ENCODE measurements around the gene LAMA3. TPM values are rescaled to one million over a fixed set of nuclear protein-coding genes. Genes with fewer than 3 reads are reported as not detected.

LAMA3 gene
- total RNA-seq, 2 donors from 2014 or later, result 30.1 to 34.2 TPM

GRCh38 chr18:23859466-23860336 is 170.4 kb downstream of the LAMA3 start:
- no peak overlapping the region for H3K4me3 ChIP-seq
- no peaks in the 10 kb centered on the region for H3K27me3 ChIP-seq (replicated peaks; ENCODE audit: insufficient read depth)
- ATAC-seq (ENCODE audit: insufficient number of reproducible peaks, low FRiP score, low read depth) (no peak), DNase-seq (ENCODE audit: low spot score) (no peak)
- no peaks in the 10 kb centered on the region for H3K9me3 ChIP-seq
- TF ChIP-seq CTCF (IDR thresholded peaks at IDR 0.05), result no peak
- H3K36me3 ChIP-seq, result no peaks in the 10 kb centered on the region
- peaks cover 21 to 39% of the 10 kb centered on the region in 2 donors for H3K4me1 ChIP-seq (ENCODE audit: control insufficient read depth in 1 of 2, low read depth in 2 of 2)
- H3K27ac ChIP-seq, result no peak overlapping the region

- DNase-seq (ENCODE audit: low spot score) (no peak), ATAC-seq (ENCODE audit: insufficient number of reproducible peaks, low FRiP score, low read depth) (no peak)
- H3K4me1 ChIP-seq (ENCODE audit: control insufficient read depth in 1 of 2, low read depth in 2 of 2), result peaks cover 21 to 47% of the 10 kb centered on the region in 2 donors
- H3K4me3 ChIP-seq, result no peak overlapping the region
- H3K27ac ChIP-seq, result peak overlapping the region; percentile 75 to 78
- H3K36me3 ChIP-seq, result no peaks in the 10 kb centered on the region
- TF ChIP-seq CTCF (IDR thresholded peaks at IDR 0.05), result no peak
- no peaks in the 10 kb centered on the region for H3K9me3 ChIP-seq
- H3K27me3 ChIP-seq (replicated peaks; ENCODE audit: insufficient read depth), result no peaks in the 10 kb centered on the region
Observed at GRCh38 chr18:23861326-23861725, 172.1 kb downstream of the LAMA3 start.

GRCh38 chr18:23861805-23862470 is 172.7 kb downstream of the LAMA3 start:
- peak; percentile 63 for ATAC-seq (ENCODE audit: insufficient number of reproducible peaks, low FRiP score, low read depth)
- H3K27me3 ChIP-seq (replicated peaks; ENCODE audit: insufficient read depth), result no peaks in the 10 kb centered on the region
- peak overlapping the region; percentile 75 to 78 for H3K27ac ChIP-seq
- no peak for DNase-seq (ENCODE audit: low spot score)
- no peak overlapping the region for H3K4me3 ChIP-seq
- H3K36me3 ChIP-seq, result no peaks in the 10 kb centered on the region
- no peaks in the 10 kb centered on the region for H3K9me3 ChIP-seq
- no peak for TF ChIP-seq CTCF (IDR thresholded peaks at IDR 0.05)
- H3K4me1 ChIP-seq (ENCODE audit: control insufficient read depth in 1 of 2, low read depth in 2 of 2), result peaks cover 21 to 47% of the 10 kb centered on the region in 2 donors

GRCh38 chr18:23864624-23865023 is 175.4 kb downstream of the LAMA3 start:
- Histone ChIP-seq H3K4me3 (no peak overlapping the region), H3K27ac (peak overlapping the region in 1 of 2 donors; percentile 1), H3K36me3 (no peaks in the 10 kb centered on the region), H3K9me3 (no peaks in the 10 kb centered on the region), H3K27me3 (replicated peaks; ENCODE audit: insufficient read depth) (no peaks in the 10 kb centered on the region), H3K4me1 (ENCODE audit: control insufficient read depth in 1 of 2, low read depth in 2 of 2) (peaks cover 21 to 47% of the 10 kb centered on the region in 2 donors)
- ATAC-seq (ENCODE audit: insufficient number of reproducible peaks, low FRiP score, low read depth) (no peak), DNase-seq (ENCODE audit: low spot score) (no peak)
- TF ChIP-seq CTCF (IDR thresholded peaks at IDR 0.05), result no peak

GRCh38 chr18:23867006-23867405 is 177.8 kb downstream of the LAMA3 start:
- Histone ChIP-seq H3K4me3 (no peak overlapping the region), H3K4me1 (ENCODE audit: control insufficient read depth in 1 of 2, low read depth in 2 of 2) (peaks cover 15 to 35% of the 10 kb centered on the region in 2 donors), H3K9me3 (no peaks in the 10 kb centered on the region), H3K36me3 (no peaks in the 10 kb centered on the region), H3K27ac (no peak overlapping the region), H3K27me3 (replicated peaks; ENCODE audit: insufficient read depth) (no peaks in the 10 kb centered on the region)
- ATAC-seq (ENCODE audit: insufficient number of reproducible peaks, low FRiP score, low read depth) (no peak), DNase-seq (ENCODE audit: low spot score) (no peak)
- no peak for TF ChIP-seq CTCF (IDR thresholded peaks at IDR 0.05)
